HepG2 (cell line): ENCODE results near the gene ABCB9. TPM values are rescaled to one million over a fixed set of nuclear protein-coding genes. Genes with fewer than 3 reads are reported as not detected.
A peak's percentile ranks its signal among the peaks of the same experiment; 100 is the strongest.

Experiments used
- HMGXB4 ChIP-seq, 2 experiments: sonication (generic) in 1 of 2; formaldehyde crosslinking in 1 of 2; IDR thresholded peaks; 2 replicates each; pipeline versions ENCODE4 v1.4.0 to v1.6.1; 2018 to 2020; ENCODE audit warnings: missing genetic modification reagents in 2 of 2, borderline replicate concordance in 1 of 2, low read depth in 1 of 2, mild to moderate bottlenecking in 1 of 2, missing biosample characterization in 1 of 2
- RAD51 ChIP-seq: fragments of 450-650 bp; IDR thresholded peaks from 2 replicates; pipeline ENCODE4 v1.6.1; 2016; ENCODE audit warnings: borderline replicate concordance
- SYNCRIP ChIP-seq: fragments of 200-400 bp; formaldehyde crosslinking; IDR thresholded peaks from 2 replicates; pipeline ENCODE4 v1.6.1; 2018; ENCODE audit warnings: mild to moderate bottlenecking, low read depth, low read length; ENCODE audit not compliant: insufficient read depth
- polyA plus RNA-seq, 8 experiments: library from polyadenylated mRNA; depleted of rRNA in 3 of 8; stranded (reverse) in 7 of 8; unstranded in 1 of 8; fragments of >200 nt; fragmentation: Illumina TruSeq in 4 of 8; extraction: Trizol in 4 of 8; gene quantifications; 2 replicates each; pipeline versions ENCODE4 v1.2.1 to v1.2.3, GENCODE V29; 2011 to 2016; ENCODE audit warnings: low read depth in 4 of 8, missing spikeins in 1 of 8, mixed read lengths in 1 of 8; ENCODE audit not compliant: insufficient read depth in 1 of 8
- total RNA-seq, 5 experiments: library from RNA; depleted of rRNA; stranded (reverse); fragments of >200 nt; fragmentation: Illumina TruSeq; extraction: Trizol; gene quantifications; 2 replicates each; pipeline ENCODE4 v1.2.3, GENCODE V29; 2016; ENCODE audit warnings: low read depth in 1 of 5
- TF ChIP-seq, protein P1 (sequence below): sonication (generic); formaldehyde crosslinking; IDR thresholded peaks from 2 replicates; pipeline ENCODE4 v1.4.0; 2020; ENCODE audit warnings: mild to moderate bottlenecking, missing genetic modification reagents, borderline replicate concordance
- TF ChIP-seq, protein P2 (sequence below), 2 experiments: IDR thresholded peaks; 2 replicates each; pipeline ENCODE4 v1.6.1; 2011 to 2012; ENCODE audit warnings: low read length in 2 of 2, borderline replicate concordance in 1 of 2, low read depth in 1 of 2, mild to moderate bottlenecking in 1 of 2, moderate library complexity in 1 of 2

ABCB9 gene
- total and polyA plus RNA-seq, 2 of the 13 experiments (the other 11 are each of a cell fraction or from before 2014, with no cell fraction given): 5.1 to 6.0 TPM

DNA sequence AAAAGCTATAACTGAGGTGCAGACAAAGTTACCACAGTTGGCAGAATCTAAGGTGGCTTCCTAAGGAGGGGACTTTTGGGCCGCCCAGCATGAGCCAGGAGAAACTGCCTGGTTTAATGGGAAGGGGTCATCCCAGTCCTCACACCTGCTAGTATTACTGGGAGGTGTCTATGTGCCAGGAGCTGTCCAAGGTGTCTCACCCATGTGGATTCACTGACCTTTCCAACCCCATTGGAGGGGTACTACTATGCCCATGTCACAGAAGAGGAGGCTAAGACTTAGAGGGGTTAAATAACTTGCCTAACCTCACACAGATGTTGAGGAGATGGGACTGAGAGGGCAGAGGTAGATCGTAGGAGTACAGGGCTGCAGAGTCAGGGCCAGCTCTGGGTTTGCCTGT is 10.2 kb downstream of the ABCB9 start (continued):
- TF ChIP-seq, protein P1, sequence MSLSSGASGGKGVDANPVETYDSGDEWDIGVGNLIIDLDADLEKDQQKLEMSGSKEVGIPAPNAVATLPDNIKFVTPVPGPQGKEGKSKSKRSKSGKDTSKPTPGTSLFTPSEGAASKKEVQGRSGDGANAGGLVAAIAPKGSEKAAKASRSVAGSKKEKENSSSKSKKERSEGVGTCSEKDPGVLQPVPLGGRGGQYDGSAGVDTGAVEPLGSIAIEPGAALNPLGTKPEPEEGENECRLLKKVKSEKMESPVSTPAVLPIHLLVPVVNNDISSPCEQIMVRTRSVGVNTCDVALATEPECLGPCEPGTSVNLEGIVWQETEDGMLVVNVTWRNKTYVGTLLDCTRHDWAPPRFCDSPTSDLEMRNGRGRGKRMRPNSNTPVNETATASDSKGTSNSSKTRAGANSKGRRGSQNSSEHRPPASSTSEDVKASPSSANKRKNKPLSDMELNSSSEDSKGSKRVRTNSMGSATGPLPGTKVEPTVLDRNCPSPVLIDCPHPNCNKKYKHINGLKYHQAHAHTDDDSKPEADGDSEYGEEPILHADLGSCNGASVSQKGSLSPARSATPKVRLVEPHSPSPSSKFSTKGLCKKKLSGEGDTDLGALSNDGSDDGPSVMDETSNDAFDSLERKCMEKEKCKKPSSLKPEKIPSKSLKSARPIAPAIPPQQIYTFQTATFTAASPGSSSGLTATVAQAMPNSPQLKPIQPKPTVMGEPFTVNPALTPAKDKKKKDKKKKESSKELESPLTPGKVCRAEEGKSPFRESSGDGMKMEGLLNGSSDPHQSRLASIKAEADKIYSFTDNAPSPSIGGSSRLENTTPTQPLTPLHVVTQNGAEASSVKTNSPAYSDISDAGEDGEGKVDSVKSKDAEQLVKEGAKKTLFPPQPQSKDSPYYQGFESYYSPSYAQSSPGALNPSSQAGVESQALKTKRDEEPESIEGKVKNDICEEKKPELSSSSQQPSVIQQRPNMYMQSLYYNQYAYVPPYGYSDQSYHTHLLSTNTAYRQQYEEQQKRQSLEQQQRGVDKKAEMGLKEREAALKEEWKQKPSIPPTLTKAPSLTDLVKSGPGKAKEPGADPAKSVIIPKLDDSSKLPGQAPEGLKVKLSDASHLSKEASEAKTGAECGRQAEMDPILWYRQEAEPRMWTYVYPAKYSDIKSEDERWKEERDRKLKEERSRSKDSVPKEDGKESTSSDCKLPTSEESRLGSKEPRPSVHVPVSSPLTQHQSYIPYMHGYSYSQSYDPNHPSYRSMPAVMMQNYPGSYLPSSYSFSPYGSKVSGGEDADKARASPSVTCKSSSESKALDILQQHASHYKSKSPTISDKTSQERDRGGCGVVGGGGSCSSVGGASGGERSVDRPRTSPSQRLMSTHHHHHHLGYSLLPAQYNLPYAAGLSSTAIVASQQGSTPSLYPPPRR (CRISPR knock-in tag): no peak
- TF ChIP-seq, protein P2, sequence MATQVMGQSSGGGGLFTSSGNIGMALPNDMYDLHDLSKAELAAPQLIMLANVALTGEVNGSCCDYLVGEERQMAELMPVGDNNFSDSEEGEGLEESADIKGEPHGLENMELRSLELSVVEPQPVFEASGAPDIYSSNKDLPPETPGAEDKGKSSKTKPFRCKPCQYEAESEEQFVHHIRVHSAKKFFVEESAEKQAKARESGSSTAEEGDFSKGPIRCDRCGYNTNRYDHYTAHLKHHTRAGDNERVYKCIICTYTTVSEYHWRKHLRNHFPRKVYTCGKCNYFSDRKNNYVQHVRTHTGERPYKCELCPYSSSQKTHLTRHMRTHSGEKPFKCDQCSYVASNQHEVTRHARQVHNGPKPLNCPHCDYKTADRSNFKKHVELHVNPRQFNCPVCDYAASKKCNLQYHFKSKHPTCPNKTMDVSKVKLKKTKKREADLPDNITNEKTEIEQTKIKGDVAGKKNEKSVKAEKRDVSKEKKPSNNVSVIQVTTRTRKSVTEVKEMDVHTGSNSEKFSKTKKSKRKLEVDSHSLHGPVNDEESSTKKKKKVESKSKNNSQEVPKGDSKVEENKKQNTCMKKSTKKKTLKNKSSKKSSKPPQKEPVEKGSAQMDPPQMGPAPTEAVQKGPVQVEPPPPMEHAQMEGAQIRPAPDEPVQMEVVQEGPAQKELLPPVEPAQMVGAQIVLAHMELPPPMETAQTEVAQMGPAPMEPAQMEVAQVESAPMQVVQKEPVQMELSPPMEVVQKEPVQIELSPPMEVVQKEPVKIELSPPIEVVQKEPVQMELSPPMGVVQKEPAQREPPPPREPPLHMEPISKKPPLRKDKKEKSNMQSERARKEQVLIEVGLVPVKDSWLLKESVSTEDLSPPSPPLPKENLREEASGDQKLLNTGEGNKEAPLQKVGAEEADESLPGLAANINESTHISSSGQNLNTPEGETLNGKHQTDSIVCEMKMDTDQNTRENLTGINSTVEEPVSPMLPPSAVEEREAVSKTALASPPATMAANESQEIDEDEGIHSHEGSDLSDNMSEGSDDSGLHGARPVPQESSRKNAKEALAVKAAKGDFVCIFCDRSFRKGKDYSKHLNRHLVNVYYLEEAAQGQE (IDR thresholded peaks at IDR 0.05; ENCODE audit: borderline replicate concordance in 1 of 2, low read depth in 1 of 2, low read length in 2 of 2): peak in 1 of 2 experiments; percentile 81
- TF ChIP-seq SYNCRIP (no peak), HMGXB4 (CRISPR knock-in tag; IDR thresholded peaks at IDR 0.05; ENCODE audit: borderline replicate concordance in 1 of 2, low read depth in 1 of 2) (no peak), RAD51 (no peak)
